Stimulated activated naive CD8-positive, alpha-beta T cell treated with anti-CD3 and anti-CD28 coated beads, Interleukin-15, amount 100 ng/mL, for 72 hours (primary cell): Measurements from ENCODE around the gene HECTD2.
A peak's percentile ranks its signal among the peaks of the same experiment; 100 is the strongest.
"Not testable (repeated sequence)": the region's sequence is repeated elsewhere in the genome, so short reads cannot be mapped to it uniquely, and the experiment has no call there.

Experiments
- ATAC-seq: fragments of 150-1000 bp; cut with Tn5 transposase; 2 replicates; pipeline ENCODE4 v1.10.0; 2021; ENCODE audit warnings: mild to moderate bottlenecking, moderate library complexity
- DNase-seq, 2 donors: peaks; one replicate each; pipeline ENCODE4 v3.0.0; 2021 to 2022
- H3K27ac Mint-ChIP-seq, 2 donors: one replicate each; pipeline ENCODE4 v1.8.0; 2022; ENCODE audit warnings: mild to moderate bottlenecking in 2 of 2, mixed read lengths in 2 of 2, moderate library complexity in 2 of 2
- H3K27me3 Mint-ChIP-seq: one replicate; pipeline ENCODE4 v1.8.0; 2022; ENCODE audit warnings: mixed read lengths
- H3K4me1 Mint-ChIP-seq: one replicate; pipeline ENCODE4 v1.8.0; 2022; ENCODE audit warnings: mild to moderate bottlenecking, mixed read lengths
- H3K4me3 Mint-ChIP-seq, 2 donors: one replicate each; pipeline ENCODE4 v1.8.0; 2022; ENCODE audit warnings: mild to moderate bottlenecking in 2 of 2, mixed read lengths in 2 of 2, moderate library complexity in 1 of 2
- H3K9me3 Mint-ChIP-seq, 2 donors: one replicate each; pipeline ENCODE4 v1.8.0; 2022; ENCODE audit warnings: mixed read lengths in 2 of 2

Gene HECTD2

GRCh38 chr10:91558473-91558872 lies 148.3 kb downstream of the HECTD2 start:
- peaks cover 7 to 11% of the 10 kb centered on the region in 2 donors for H3K9me3 Mint-ChIP-seq
- no peak overlapping the region for H3K4me3 Mint-ChIP-seq
- DNase-seq: no peak
- H3K27ac Mint-ChIP-seq: no peak overlapping the region
- no peaks in the 10 kb centered on the region for H3K4me1 Mint-ChIP-seq
- peaks cover 30% of the 10 kb centered on the region for H3K27me3 Mint-ChIP-seq
- no peak for ATAC-seq

GRCh38 chr10:91559169-91559568 lies 149.0 kb downstream of the HECTD2 start:
- H3K4me3 Mint-ChIP-seq: no peak overlapping the region
- H3K9me3 Mint-ChIP-seq: peaks cover 7 to 11% of the 10 kb centered on the region in 2 donors
- ATAC-seq: no peak
- peaks cover 33% of the 10 kb centered on the region for H3K27me3 Mint-ChIP-seq
- H3K4me1 Mint-ChIP-seq: no peaks in the 10 kb centered on the region
- no peak overlapping the region for H3K27ac Mint-ChIP-seq
- DNase-seq: no peak

GRCh38 chr10:91559750-91560149 lies 149.6 kb downstream of the HECTD2 start:
- no peak overlapping the region for H3K27ac Mint-ChIP-seq
- no peaks in the 10 kb centered on the region for H3K4me1 Mint-ChIP-seq
- peaks cover 7 to 11% of the 10 kb centered on the region in 2 donors for H3K9me3 Mint-ChIP-seq
- H3K4me3 Mint-ChIP-seq: no peak overlapping the region
- H3K27me3 Mint-ChIP-seq: peaks cover 33% of the 10 kb centered on the region
- no peak for ATAC-seq
- DNase-seq: no peak

- DNase-seq, H3K4me3 Mint-ChIP-seq, H3K4me1 Mint-ChIP-seq, ATAC-seq: not testable (repeated sequence)
- Mint-ChIP-seq H3K27me3 (peaks cover 33% of the 10 kb centered on the region), H3K9me3 (peaks cover 7 to 11% of the 10 kb centered on the region in 2 donors), H3K27ac (peak overlapping the region in 1 of 2 donors; percentile 86)
Measured at GRCh38 chr10:91560827-91561226, 150.7 kb downstream of the HECTD2 start.

GRCh38 chr10:91562839-91563581 lies 152.9 kb downstream of the HECTD2 start:
- Mint-ChIP-seq H3K4me1 (no peaks in the 10 kb centered on the region), H3K27ac (no peak overlapping the region), H3K9me3 (peaks cover 7 to 11% of the 10 kb centered on the region in 2 donors), H3K4me3 (no peak overlapping the region), H3K27me3 (peaks cover 33% of the 10 kb centered on the region)
- DNase-seq: no peak
- ATAC-seq: no peak

GRCh38 chr10:91564026-91564425 lies 153.9 kb downstream of the HECTD2 start:
- peaks cover 33% of the 10 kb centered on the region for H3K27me3 Mint-ChIP-seq
- H3K27ac Mint-ChIP-seq: no peak overlapping the region
- no peak for DNase-seq
- H3K4me1 Mint-ChIP-seq: no peaks in the 10 kb centered on the region
- H3K9me3 Mint-ChIP-seq: peaks cover 7 to 11% of the 10 kb centered on the region in 2 donors
- H3K4me3 Mint-ChIP-seq: no peak overlapping the region
- ATAC-seq: no peak
